C4-2B (cell line): ENCODE measurements around the gene CXCR6.

Source experiments
- ZFX ChIP-seq: fragments of 450-650 bp; IDR thresholded peaks from 2 replicates; pipeline ENCODE4 v1.6.1; 2017
- TF ChIP-seq, protein P1 (sequence below): fragments of 450-650 bp; conservative IDR thresholded peaks from 2 replicates; pipeline ENCODE4 v1.5.1; 2017; ENCODE audit warnings: mild to moderate bottlenecking

DNA sequence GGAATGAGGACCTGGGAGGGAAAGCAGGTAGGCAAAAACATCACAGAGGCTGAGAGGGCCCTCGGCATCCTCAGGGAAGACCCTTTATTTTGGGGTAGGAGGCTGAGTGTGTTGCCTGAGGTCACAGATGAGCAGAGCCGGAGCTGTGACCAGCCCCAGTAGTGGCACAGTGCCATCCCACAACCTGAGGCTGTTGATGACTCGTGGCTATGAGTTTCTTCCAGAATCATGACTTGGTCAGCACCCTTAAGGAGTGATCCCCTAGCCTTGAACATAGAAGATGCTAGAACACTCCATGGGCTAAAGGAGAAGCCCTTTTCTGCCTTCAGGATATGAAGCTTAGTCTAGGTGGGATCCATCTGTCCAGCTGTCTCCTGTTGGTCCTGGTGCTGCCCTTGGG, 19.5 kb upstream of the CXCR6 start:
- TF ChIP-seq, protein P1, sequence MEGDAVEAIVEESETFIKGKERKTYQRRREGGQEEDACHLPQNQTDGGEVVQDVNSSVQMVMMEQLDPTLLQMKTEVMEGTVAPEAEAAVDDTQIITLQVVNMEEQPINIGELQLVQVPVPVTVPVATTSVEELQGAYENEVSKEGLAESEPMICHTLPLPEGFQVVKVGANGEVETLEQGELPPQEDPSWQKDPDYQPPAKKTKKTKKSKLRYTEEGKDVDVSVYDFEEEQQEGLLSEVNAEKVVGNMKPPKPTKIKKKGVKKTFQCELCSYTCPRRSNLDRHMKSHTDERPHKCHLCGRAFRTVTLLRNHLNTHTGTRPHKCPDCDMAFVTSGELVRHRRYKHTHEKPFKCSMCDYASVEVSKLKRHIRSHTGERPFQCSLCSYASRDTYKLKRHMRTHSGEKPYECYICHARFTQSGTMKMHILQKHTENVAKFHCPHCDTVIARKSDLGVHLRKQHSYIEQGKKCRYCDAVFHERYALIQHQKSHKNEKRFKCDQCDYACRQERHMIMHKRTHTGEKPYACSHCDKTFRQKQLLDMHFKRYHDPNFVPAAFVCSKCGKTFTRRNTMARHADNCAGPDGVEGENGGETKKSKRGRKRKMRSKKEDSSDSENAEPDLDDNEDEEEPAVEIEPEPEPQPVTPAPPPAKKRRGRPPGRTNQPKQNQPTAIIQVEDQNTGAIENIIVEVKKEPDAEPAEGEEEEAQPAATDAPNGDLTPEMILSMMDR: no peak
- no peak for TF ChIP-seq ZFX
